ENCODE data around the gene ECE2.

The ECE2 gene

GRCh38 chr3:184275961-184276910 is at the start of gene ECE2:
TSS of gene ECE2 (plus strand) at chr3:184276022. CDS start at chr3:184276154, 132 bp downstream.
- no peak for DNase-seq

DNA sequence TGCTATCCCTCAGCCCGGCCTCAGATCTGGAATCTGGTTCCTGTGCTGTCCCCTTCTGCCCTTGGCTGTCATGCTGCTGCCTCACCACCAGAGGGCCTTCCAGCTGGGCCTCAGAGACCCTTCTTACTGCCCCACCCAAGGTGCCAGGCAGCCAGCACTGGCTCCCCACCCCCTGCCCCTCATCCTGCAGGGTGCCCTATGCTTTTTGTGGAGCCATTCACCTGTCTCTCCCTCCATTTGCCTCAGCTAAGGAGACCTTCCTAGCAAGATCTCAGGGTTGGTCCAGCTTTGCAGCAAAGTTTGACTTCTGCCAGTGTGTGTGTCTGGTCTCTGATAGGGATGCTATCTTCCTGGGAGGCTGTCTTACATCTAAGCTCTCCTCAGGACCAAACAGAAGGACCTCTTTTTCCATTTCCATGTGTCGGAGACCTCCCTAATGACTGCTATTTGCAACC is 48.3 kb upstream of the ECE2 start:
- DNase-seq, result peak; percentile 82

DNA sequence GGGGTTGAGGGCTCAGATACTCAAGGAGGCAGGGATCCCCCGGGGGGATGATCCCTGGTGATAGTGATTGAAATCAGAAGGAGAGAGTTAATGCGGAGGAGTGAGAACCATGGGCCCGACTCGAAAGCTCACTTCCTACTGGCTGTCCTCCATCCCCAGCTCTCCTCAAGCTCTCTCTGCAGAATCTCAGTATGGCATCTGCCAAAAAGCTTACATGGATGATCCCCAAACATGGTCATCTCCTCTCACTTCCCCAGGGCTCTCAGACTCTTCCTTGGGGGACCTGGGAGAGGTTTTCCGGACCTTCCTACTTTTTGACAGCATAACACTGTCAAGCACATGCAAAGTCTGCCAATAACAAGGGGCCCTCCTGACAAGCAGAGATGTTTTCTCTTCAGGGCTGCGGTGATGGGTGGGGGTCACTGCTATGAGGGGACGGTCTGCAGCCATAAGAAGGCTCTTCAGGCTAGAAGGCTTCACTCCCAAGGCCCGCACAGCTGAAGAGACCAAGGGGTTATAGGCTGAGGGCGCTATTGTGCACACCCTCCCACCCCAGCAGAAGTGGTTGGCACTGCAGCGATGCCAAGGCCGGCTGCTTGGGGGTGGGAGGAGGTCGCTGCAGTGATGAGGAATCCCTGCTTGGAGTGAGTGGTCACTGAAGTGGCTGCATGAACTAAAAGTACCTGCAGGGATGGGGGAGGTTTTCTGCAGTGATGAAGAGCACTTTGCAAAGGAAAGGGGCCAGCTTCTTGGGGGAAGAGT is 47.3 kb upstream of the ECE2 start:
- no peak for DNase-seq

- DNase-seq, result peak; percentile 90
These were observed 46.3 kb upstream of the ECE2 start, which contains the start of gene VWA5B2 for GRCh38 chr3:184229394-184230080. TSS of gene VWA5B2 (plus strand) at chr3:184229585. CDS start at chr3:184230529, 944 bp downstream.

- no peak for DNase-seq
These were observed 45.7 kb upstream of the ECE2 start for GRCh38 chr3:184230081-184230602.

DNA sequence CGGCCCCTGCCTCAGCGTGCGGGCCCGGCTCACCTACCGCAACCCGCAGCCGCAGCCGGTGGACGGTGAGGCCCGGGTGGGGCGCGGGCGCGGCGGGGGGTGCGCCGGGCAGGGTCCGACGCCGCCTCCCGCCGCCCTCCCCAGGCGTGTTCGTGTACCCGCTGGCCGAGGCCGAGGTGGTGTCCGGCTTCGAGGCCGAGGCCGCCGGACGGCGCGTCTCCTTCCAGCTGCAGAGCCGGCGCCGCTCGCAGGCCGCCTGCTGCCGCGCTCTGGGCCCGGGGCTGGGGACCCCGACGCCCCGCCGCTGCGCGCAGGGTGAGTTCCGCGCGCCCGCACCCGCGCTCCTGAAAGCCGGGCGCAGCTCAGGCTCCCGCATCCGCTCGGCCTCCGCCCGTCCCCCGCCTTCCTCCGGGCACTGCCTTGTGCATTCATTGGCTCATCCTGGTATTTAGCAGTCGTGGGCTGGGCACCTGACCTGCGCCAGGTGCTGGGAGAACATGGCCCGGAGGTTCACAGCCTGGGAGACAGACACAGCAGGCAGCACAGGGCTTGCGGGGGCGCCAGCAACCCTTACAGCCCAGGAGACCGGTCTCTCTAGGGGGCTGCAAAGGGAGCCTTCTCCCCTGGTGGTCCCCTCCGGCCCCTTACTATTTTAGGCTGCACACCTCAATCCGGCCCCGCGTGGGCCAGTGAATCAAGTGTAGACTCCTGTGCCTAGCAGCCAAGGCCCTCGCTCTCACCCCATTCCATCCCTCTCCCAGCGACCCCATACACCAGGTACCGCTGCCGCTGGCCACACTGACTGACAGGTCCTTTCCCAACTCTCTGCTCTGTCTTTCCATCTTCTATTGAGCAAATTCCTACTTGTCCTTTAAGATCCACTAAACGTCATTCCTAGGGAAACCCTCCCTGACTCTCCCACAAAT is 45.0 kb upstream of the ECE2 start:
- no peak for DNase-seq

- no peak for DNase-seq
These were observed 44.2 kb upstream of the ECE2 start for GRCh38 chr3:184231671-184232070.

DNA sequence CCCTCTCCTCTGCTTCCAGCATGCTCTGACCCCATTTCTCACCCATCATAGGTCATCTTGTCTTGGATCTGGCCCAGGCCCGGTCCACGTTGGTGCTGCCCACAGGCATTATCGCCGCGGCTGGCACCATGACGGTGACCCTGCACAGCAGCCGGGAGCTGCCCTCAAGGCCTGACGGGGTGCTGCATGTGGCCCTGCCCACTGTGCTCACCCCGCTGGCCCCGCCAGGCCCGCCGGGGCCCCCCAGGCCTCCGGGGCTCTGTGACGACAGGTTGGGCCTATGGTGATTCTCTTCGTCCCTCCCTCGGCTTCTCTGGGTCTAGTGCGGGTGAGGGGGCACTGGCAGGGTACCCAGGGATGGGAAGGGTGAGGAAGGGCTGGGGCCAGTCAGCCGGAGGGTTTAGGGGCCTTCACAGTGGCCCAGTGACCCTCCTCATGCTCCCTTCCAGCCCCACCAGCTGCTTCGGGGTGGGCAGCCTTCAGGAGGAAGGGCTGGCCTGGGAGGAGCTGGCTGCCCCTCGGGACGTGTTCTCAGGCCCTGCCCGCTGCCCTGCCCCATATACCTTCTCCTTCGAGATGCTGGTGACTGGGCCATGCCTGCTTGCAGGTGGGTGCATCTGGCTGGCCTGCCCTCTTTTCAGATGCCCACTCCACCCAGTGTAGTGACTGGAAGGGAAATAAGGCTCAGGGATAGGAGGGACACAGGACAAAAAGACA is 42.5 kb upstream of the ECE2 start:
- DNase-seq, result no peak

- DNase-seq, result no peak
These were observed 41.6 kb upstream of the ECE2 start for GRCh38 chr3:184234224-184234623.

DNA sequence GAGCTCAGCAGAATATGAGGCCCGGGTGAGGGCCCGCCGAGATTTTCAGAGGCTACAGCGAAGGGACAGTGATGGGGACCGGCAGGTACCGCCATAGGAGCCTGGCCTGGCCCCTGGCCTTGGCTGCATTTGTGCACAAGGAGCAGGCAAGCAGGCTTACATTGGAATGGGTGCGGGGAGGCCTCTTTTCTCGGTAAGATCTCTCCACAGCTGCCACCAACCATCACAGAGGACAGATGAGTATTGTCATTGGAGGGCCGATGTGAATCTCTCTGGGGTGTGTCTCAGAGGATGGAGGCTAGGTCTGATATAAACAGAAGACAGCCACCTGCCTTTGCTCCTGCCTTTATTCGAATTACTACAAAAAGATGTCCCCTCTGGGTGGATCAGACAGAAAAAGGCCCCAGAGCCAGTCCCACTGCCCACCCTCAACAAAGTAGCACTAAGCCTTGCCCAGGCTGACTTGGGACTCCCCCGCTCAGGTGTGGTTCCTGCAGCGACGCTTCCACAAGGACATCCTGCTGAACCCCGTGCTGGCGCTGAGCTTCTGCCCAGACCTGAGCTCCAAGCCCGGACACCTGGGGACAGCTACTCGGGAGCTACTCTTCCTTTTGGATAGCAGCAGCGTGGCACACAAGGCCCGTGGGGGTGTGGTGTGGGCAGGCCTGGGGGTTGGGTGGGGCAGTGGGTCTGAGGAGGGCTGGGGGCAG is 41.0 kb upstream of the ECE2 start:
- no peak for DNase-seq

GRCh38 chr3:184235381-184236032 is 40.3 kb upstream of the ECE2 start:
- DNase-seq, result no peak

DNA sequence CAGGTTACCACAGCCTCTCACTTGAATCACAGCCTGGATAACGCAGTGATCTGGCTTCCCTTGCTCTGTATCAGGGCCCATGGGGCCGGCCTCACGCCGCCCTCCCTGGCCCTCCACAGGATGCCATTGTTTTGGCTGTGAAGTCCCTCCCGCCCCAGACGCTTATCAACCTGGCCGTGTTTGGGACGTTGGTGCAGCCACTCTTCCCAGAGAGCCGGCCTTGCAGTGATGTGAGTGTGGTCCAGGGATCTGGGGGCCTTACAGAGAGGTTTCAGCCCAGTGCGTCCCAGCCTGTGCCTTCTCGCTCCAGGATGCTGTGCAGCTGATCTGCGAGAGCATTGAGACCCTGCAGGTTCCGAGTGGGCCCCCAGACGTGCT is 39.8 kb upstream of the ECE2 start:
- no peak for DNase-seq

DNA sequence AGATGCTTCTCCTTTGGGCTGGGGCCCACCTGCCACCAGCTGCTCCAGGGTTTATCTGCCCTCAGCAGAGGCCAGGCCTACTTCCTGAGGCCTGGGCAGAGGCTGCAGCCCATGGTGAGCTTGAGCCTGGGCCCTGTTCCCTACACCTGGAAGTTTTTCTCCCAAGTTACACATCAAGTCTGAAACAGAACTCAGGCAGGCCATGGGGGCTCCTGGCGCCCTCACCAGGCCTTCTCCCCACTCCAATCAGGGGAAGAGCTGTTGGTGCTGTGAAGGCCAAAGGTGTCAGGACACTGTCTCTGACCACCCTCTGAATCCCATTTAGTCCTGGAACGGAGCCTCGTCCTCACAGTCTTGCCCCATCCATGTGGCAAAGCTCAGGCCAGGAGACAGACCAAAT is 39.2 kb upstream of the ECE2 start:
- no peak for DNase-seq

- no peak for DNase-seq
These were observed 38.6 kb upstream of the ECE2 start for GRCh38 chr3:184237211-184237610.

DNA sequence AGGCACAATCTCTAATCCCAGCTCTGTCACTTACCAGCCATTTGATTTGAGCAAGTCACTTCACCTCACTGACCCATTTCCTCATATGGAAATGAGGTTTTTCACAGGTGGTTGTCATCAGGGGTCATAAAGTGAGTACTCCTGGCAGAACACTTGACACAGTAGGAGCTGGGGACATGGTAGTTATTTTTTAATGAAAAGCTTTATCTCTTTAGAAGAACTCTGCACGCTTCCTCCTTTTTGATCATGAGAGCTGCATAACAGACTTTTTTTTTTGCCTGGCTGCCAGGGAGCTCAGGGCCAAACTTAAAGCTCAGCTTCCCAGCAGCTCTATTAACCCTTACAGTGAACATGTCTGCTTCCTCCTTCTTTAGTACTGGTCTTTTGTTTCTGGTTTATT is 38.0 kb upstream of the ECE2 start:
- no peak for DNase-seq

DNA sequence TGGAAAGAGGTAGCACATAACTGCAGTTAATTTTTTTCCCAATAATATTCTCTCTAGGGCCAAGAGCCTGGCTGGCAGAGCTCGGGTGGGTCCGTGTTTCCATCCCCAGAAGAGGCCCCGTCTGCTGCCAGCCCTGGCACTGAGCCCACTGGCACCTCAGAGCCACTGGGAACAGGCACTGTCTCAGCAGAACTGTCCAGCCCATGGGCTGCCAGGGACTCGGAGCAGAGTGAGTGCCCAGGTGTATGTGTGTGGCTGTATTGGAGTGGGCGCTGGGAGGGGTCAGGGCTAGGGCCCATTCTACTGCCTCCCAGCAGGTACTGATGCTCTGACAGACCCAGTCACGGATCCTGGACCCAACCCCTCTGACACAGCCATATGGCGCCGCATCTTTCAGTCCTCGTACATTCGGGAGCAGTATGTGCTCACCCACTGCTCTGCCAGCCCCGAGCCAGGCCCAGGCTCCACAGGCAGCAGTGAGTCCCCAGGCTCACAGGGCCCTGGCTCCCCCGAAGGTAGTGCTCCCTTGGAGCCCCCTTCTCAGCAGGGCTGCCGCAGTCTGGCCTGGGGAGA is 37.5 kb upstream of the ECE2 start:
- DNase-seq, result no peak

- no peak for DNase-seq
These were observed 36.6 kb upstream of the ECE2 start for GRCh38 chr3:184239221-184239620.

DNA sequence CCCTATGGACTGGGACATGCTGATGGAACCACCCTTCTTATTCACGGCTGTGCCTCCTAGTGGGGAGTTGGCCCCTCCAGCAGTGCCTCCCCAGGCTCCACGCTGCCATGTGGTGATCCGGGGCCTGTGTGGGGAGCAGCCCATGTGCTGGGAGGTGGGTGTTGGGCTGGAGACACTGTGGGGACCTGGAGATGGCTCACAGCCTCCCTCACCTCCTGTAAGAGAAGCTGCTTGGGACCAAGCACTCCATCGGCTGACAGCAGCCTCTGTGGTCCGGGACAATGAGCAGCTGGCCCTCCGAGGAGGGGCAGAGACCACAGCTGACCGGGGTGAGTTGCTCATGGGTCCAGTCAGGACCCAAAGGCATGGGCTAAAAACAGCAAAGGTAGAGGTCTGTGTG is 36.1 kb upstream of the ECE2 start:
- DNase-seq, result no peak

- DNase-seq, result no peak
These were observed 35.3 kb upstream of the ECE2 start for GRCh38 chr3:184240384-184241140.
